HG02759 (cell line): ENCODE measurements around the gene PPT2.
"Not testable (repeated sequence)": the region's sequence is repeated elsewhere in the genome, so short reads cannot be mapped to it uniquely, and the experiment has no call there.

Source experiments
- ATAC-seq: cut with Tn5 transposase; IDR thresholded peaks from one replicate; pipeline ENCODE4 v1.9.1; 2021; ENCODE audit warnings: mild to moderate bottlenecking, moderate library complexity; ENCODE audit not compliant: unreplicated experiment

The PPT2 gene

GRCh38 chr6:32203426-32204267 lies 49.7 kb downstream of the PPT2 start:
- ATAC-seq = no peak

GRCh38 chr6:32204268-32204715 lies 50.4 kb downstream of the PPT2 start:
- no peak for ATAC-seq

GRCh38 chr6:32208996-32209395 lies 55.1 kb downstream of the PPT2 start:
- no peak for ATAC-seq

GRCh38 chr6:32210191-32210601 lies 56.3 kb downstream of the PPT2 start:
- no peak for ATAC-seq

GRCh38 chr6:32211432-32211831 lies 57.5 kb downstream of the PPT2 start:
- ATAC-seq = not testable (repeated sequence)

- no peak for ATAC-seq
Measured at GRCh38 chr6:32212076-32212760, 58.3 kb downstream of the PPT2 start.
